K562 (cell line): ENCODE data around the gene RNF31. TPM values are rescaled to one million over a fixed set of nuclear protein-coding genes. Genes with fewer than 3 reads are reported as not detected.

Experiments
- ARHGAP35 ChIP-seq: fragments of 450-650 bp; IDR thresholded peaks from 2 replicates; pipeline ENCODE4 v1.6.1; 2018; ENCODE audit not compliant: partially characterized antibody
- CLOCK ChIP-seq: fragments of 250-450 bp; sonication (Bioruptor Pico); IDR thresholded peaks from 2 replicates; pipeline ENCODE4 v1.4.0; 2020; ENCODE audit warnings: mild to moderate bottlenecking, moderate library complexity, borderline replicate concordance
- GABPB1 ChIP-seq: sonication (generic); formaldehyde crosslinking; IDR thresholded peaks from 2 replicates; pipeline ENCODE4 v1.8.0; 2022; ENCODE audit warnings: mild to moderate bottlenecking, missing genetic modification reagents
- HMG20A ChIP-seq: fragments of 450-650 bp; formaldehyde crosslinking; conservative IDR thresholded peaks from 2 replicates; pipeline ENCODE4 v1.4.0; 2020; ENCODE audit warnings: mild to moderate bottlenecking, mixed read lengths
- ILK ChIP-seq: fragments of 450-650 bp; IDR thresholded peaks from 2 replicates; pipeline ENCODE4 v1.6.1; 2016; ENCODE audit warnings: missing genetic modification characterization, low read depth, mild to moderate bottlenecking, missing compliant biosample characterization, moderate library complexity, borderline replicate concordance
- KHSRP ChIP-seq: fragments of 450-650 bp; IDR thresholded peaks from 2 replicates; pipeline ENCODE4 v1.6.1; 2017
- MAFK ChIP-seq: IDR thresholded peaks from 2 replicates; pipeline ENCODE4 v1.6.1; 2011; ENCODE audit warnings: low read length, improper control_type of control experiment
- PREB ChIP-seq: sonication (generic); formaldehyde crosslinking; IDR thresholded peaks from 2 replicates; pipeline ENCODE4 v1.8.1; 2023; ENCODE audit warnings: mild to moderate bottlenecking, missing genetic modification reagents
- RBM25 ChIP-seq: fragments of 200-400 bp; formaldehyde crosslinking; IDR thresholded peaks from 2 replicates; pipeline ENCODE4 v1.6.1; 2018; ENCODE audit warnings: low read length, low read depth, moderate library complexity; ENCODE audit not compliant: severe bottlenecking
- SMARCC2 ChIP-seq: fragments of 450-650 bp; IDR thresholded peaks from 2 replicates; pipeline ENCODE4 v1.6.1; 2017; ENCODE audit warnings: antibody characterized with exemption, moderate library complexity, mild to moderate bottlenecking, low read depth
- SREBF2 ChIP-seq: sonication (generic); formaldehyde crosslinking; IDR thresholded peaks from 2 replicates; pipeline ENCODE4 v1.4.0; 2020; ENCODE audit warnings: mild to moderate bottlenecking, missing genetic modification reagents
- ZBTB33 ChIP-seq: sonication (generic); formaldehyde crosslinking; IDR thresholded peaks from 2 replicates; pipeline ENCODE4 v1.8.1; 2023; ENCODE audit warnings: mild to moderate bottlenecking, missing genetic modification reagents
- ZBTB49 ChIP-seq: sonication (generic); formaldehyde crosslinking; IDR thresholded peaks from 2 replicates; pipeline ENCODE4 v1.8.0; 2022; ENCODE audit warnings: missing genetic modification reagents, mild to moderate bottlenecking, borderline replicate concordance
- ZNF12 ChIP-seq: sonication (generic); formaldehyde crosslinking; IDR thresholded peaks from 2 replicates; pipeline ENCODE4 v1.4.0; 2020; ENCODE audit warnings: mild to moderate bottlenecking, missing genetic modification reagents
- ZNF140 ChIP-seq: fragments of 250-450 bp; sonication (Bioruptor Pico); IDR thresholded peaks from 2 replicates; pipeline ENCODE4 v1.8.0; 2021; ENCODE audit warnings: moderate library complexity, mild to moderate bottlenecking, inconsistent platforms
- ZNF24 ChIP-seq: fragments of 450-650 bp; IDR thresholded peaks from 2 replicates; pipeline ENCODE4 v1.6.1; 2016
- ZNF324 ChIP-seq: fragments of 250-450 bp; sonication (Bioruptor Pico); IDR thresholded peaks from 2 replicates; pipeline ENCODE4 v1.4.0; 2020; ENCODE audit warnings: mild to moderate bottlenecking
- ZNF431 ChIP-seq: sonication (generic); formaldehyde crosslinking; IDR thresholded peaks from 2 replicates; pipeline ENCODE4 v1.8.0; 2022; ENCODE audit warnings: mild to moderate bottlenecking, missing genetic modification reagents
- ZNF445 ChIP-seq: fragments of 250-450 bp; sonication (Bioruptor Pico); IDR thresholded peaks from 2 replicates; pipeline ENCODE4 v1.4.0; 2020; ENCODE audit warnings: low read depth, mild to moderate bottlenecking, moderate library complexity
- polyA plus RNA-seq, 8 experiments: library from polyadenylated mRNA; depleted of rRNA in 4 of 8; stranded (reverse) in 5 of 8; unstranded in 3 of 8; fragments of >200 nt; fragmentation: Nextera tagmentation in 2 of 8; fragmentation: Illumina TruSeq in 1 of 8; extraction: Ambion mirVana in 2 of 8; extraction: Trizol in 1 of 8; gene quantifications; 2 replicates each; pipeline versions ENCODE4 v1.2.1 to v1.2.3, GENCODE V29; 2011 to 2014; ENCODE audit warnings: inconsistent platforms in 1 of 8, missing spikeins in 1 of 8
- total RNA-seq, 7 experiments: library from RNA; depleted of rRNA in 6 of 7; stranded (reverse); fragments of >200 nt in 6 of 7; fragmentation: Illumina TruSeq in 2 of 7; extraction: Trizol in 2 of 7; gene quantifications; 2 replicates each; pipeline versions ENCODE4 v1.2.1 to v1.2.3, GENCODE V29; 2011 to 2021; ENCODE audit warnings: low replicate concordance in 1 of 7

The RNF31 gene
- total and polyA plus RNA-seq, 9 of the 15 experiments (the other 6 are each of a cell fraction or from before 2014, with no cell fraction given) = 3.1 to 47.6 (median 19.1) TPM

- TF ChIP-seq ZNF12 (CRISPR knock-in tag) = no peak
- no peak for TF ChIP-seq ARHGAP35
- TF ChIP-seq ZBTB49 (CRISPR knock-in tag) = no peak
- TF ChIP-seq ZNF24 = peak; percentile 60; the same call in 1 of the 2 replicates
- no peak for TF ChIP-seq HMG20A (CRISPR knock-in tag)
- TF ChIP-seq GABPB1 (CRISPR knock-in tag) = peak; percentile 100
- TF ChIP-seq ZNF431 = no peak
- TF ChIP-seq KHSRP = no peak
- TF ChIP-seq ZBTB33 = no peak
- no peak for TF ChIP-seq ZNF445 (CRISPR knock-in tag)
- no peak for TF ChIP-seq ILK (tag)
- TF ChIP-seq SREBF2 (CRISPR knock-in tag) = no peak
- TF ChIP-seq ZNF140 = no peak
- no peak for TF ChIP-seq SMARCC2
- TF ChIP-seq RBM25 = no peak
- no peak for TF ChIP-seq PREB (CRISPR knock-in tag)
- no peak for TF ChIP-seq CLOCK (CRISPR knock-in tag)
- TF ChIP-seq MAFK = no peak
- TF ChIP-seq ZNF324 (CRISPR knock-in tag) = 0 out of 2 replicates have a peak, but pooled peaks have one; percentile 41
These were observed 41.2 kb downstream of the RNF31 start, which contains the start of gene IPO4 (continued) for GRCh38 chr14:24188251-24189058.
